Sigmoid colon (tissue), 3 donors: ENCODE measurements around the gene SART3.

ENCODE experiments used
- POLR2A ChIP-seq, 2 donors: fragments of 450-650 bp; IDR thresholded peaks; one replicate each; pipeline ENCODE4 v1.6.1; 2016; ENCODE audit warnings: antibody characterized with exemption in 2 of 2, mild to moderate bottlenecking in 2 of 2, moderate library complexity in 2 of 2
- TF ChIP-seq, protein P1 (sequence below), 4 experiments: fragments of 450-650 bp in 3 of 4; fragments of 200-600 bp in 1 of 4; IDR thresholded peaks; one replicate each; pipeline ENCODE4 v1.5.1; 2016 to 2019; ENCODE audit warnings: antibody characterized with exemption in 4 of 4, mild to moderate bottlenecking in 3 of 4, moderate library complexity in 2 of 4

DNA sequence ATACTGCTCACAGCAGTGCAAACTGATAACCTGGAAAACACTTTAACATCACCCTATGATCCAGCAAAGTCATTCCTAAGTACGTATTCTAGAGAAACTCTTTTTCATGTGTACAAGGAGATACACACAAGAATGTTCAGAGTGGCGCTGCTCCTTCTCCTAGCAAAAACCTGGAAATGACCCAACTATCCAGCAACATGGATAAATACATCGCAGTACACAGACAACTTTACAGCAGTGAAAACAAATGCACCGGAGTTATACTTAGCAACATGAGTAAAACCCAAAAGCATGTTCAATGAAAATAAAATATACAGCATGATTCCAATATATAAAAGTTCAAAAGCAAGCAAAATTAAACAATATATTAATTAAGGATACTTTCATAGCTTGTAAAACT is 18.7 kb downstream of the SART3 start:
- TF ChIP-seq, protein P1, sequence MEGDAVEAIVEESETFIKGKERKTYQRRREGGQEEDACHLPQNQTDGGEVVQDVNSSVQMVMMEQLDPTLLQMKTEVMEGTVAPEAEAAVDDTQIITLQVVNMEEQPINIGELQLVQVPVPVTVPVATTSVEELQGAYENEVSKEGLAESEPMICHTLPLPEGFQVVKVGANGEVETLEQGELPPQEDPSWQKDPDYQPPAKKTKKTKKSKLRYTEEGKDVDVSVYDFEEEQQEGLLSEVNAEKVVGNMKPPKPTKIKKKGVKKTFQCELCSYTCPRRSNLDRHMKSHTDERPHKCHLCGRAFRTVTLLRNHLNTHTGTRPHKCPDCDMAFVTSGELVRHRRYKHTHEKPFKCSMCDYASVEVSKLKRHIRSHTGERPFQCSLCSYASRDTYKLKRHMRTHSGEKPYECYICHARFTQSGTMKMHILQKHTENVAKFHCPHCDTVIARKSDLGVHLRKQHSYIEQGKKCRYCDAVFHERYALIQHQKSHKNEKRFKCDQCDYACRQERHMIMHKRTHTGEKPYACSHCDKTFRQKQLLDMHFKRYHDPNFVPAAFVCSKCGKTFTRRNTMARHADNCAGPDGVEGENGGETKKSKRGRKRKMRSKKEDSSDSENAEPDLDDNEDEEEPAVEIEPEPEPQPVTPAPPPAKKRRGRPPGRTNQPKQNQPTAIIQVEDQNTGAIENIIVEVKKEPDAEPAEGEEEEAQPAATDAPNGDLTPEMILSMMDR (IDR thresholded peaks at IDR 0.05), result no peak
- TF ChIP-seq POLR2A (IDR thresholded peaks at IDR 0.05), result no peak
